Stimulated activated CD4-positive, alpha-beta T cell treated with anti-CD3 and anti-CD28 coated beads, Interleukin-2, amount 100 ng/mL, for 48 hours (primary cell): ENCODE measurements around the gene GNB2.
"Not testable (repeated sequence)": the region's sequence is repeated elsewhere in the genome, so short reads cannot be mapped to it uniquely, and the experiment has no call there.

Source experiments
- DNase-seq, 2 donors: peaks; one replicate each; pipeline ENCODE4 v3.0.0-alpha.2; 2020

Gene GNB2

GRCh38 chr7:100673302-100673941, at the start of gene GNB2:
Gene GNB2, plus strand, starts transcription at chr7:100673740. Its CDS starts 2,526 bp downstream, at chr7:100676266.
- peak; percentile 100 for DNase-seq

- no peak for DNase-seq
These were observed 49.4 kb upstream of the GNB2 start for GRCh38 chr7:100623951-100624824.

- no peak for DNase-seq
These were observed 47.5 kb upstream of the GNB2 start for GRCh38 chr7:100626055-100626454.

- DNase-seq, result peak; percentile 82 to 85
These were observed 46.9 kb upstream of the GNB2 start for GRCh38 chr7:100626530-100627237.

GRCh38 chr7:100627238-100627549, 46.3 kb upstream of the GNB2 start:
- no peak for DNase-seq

GRCh38 chr7:100629117-100629716, 44.3 kb upstream of the GNB2 start:
- DNase-seq, result no peak

- DNase-seq, result no peak
These were observed 43.5 kb upstream of the GNB2 start for GRCh38 chr7:100630066-100630465.

GRCh38 chr7:100632951-100633717, 40.4 kb upstream of the GNB2 start:
- DNase-seq, result peak; percentile 52 to 61

GRCh38 chr7:100639995-100640516, 33.5 kb upstream of the GNB2 start:
- no peak for DNase-seq

GRCh38 chr7:100640517-100641440, 32.8 kb upstream of the GNB2 start:
- no peak for DNase-seq

GRCh38 chr7:100641463-100641859, 32.1 kb upstream of the GNB2 start, which contains the start of gene TFR2:
Gene TFR2, minus strand, starts transcription at chr7:100641552. Its CDS starts 43 bp downstream, at chr7:100641509.
- no peak for DNase-seq

- no peak for DNase-seq
These were observed 31.5 kb upstream of the GNB2 start for GRCh38 chr7:100641860-100642533.

- DNase-seq, result no peak
These were observed 31.0 kb upstream of the GNB2 start for GRCh38 chr7:100642534-100642907.

- DNase-seq, result no peak
These were observed 23.5 kb upstream of the GNB2 start for GRCh38 chr7:100649826-100650565.

- no peak for DNase-seq
These were observed 18.4 kb upstream of the GNB2 start for GRCh38 chr7:100654908-100655831.

- DNase-seq, result peak; percentile 58 to 63
These were observed 17.4 kb upstream of the GNB2 start, which contains the start of gene ACTL6B for GRCh38 chr7:100655908-100656674. Gene ACTL6B, minus strand, starts transcription at chr7:100656448. Its CDS starts 94 bp downstream, at chr7:100656354.

- DNase-seq, result not testable (repeated sequence)
These were observed 11.3 kb upstream of the GNB2 start for GRCh38 chr7:100662194-100662776.
